ENCODE data around the gene CDH23.

The CDH23 gene

GRCh38 chr10:71572962-71573361 is 176.2 kb downstream of the CDH23 start:
- no peak for FAIRE-seq

- no peak for FAIRE-seq
Measured at GRCh38 chr10:71573562-71574518, 177.1 kb downstream of the CDH23 start.

GRCh38 chr10:71575451-71575850 is 178.7 kb downstream of the CDH23 start:
- no peak for FAIRE-seq

GRCh38 chr10:71575934-71576801 is 179.4 kb downstream of the CDH23 start:
- no peak for FAIRE-seq

GRCh38 chr10:71576842-71577241 is 180.1 kb downstream of the CDH23 start:
- no peak for FAIRE-seq

- FAIRE-seq = no peak
Measured at GRCh38 chr10:71577345-71577744, 180.6 kb downstream of the CDH23 start.

- no peak for FAIRE-seq
Measured at GRCh38 chr10:71578069-71578468, 181.3 kb downstream of the CDH23 start.

GRCh38 chr10:71579668-71580067 is 182.9 kb downstream of the CDH23 start:
- FAIRE-seq = no peak

- no peak for FAIRE-seq
Measured at GRCh38 chr10:71580415-71580814, 183.7 kb downstream of the CDH23 start.

GRCh38 chr10:71580926-71581325 is 184.2 kb downstream of the CDH23 start:
- FAIRE-seq = no peak

- FAIRE-seq = no peak
Measured at GRCh38 chr10:71581376-71581775, 184.7 kb downstream of the CDH23 start.

GRCh38 chr10:71582019-71582418 is 185.3 kb downstream of the CDH23 start:
- no peak for FAIRE-seq

GRCh38 chr10:71582506-71583475 is 186.1 kb downstream of the CDH23 start:
- no peak for FAIRE-seq

- no peak for FAIRE-seq
Measured at GRCh38 chr10:71584461-71584860, 187.7 kb downstream of the CDH23 start.

- no peak for FAIRE-seq
Measured at GRCh38 chr10:71584902-71585563, 188.3 kb downstream of the CDH23 start.

GRCh38 chr10:71585564-71586290 is 189.0 kb downstream of the CDH23 start:
- no peak for FAIRE-seq

GRCh38 chr10:71587941-71588573 is 191.3 kb downstream of the CDH23 start:
- FAIRE-seq = no peak

GRCh38 chr10:71588685-71589084 is 192.0 kb downstream of the CDH23 start:
- FAIRE-seq = no peak

- no peak for FAIRE-seq
Measured at GRCh38 chr10:71589617-71590551, 193.2 kb downstream of the CDH23 start.
